ENCODE results near the gene KIF1C. TPM values are rescaled to one million over a fixed set of nuclear protein-coding genes. Genes with fewer than 3 reads are reported as not detected.

The KIF1C gene
- total RNA-seq, 1 experiment from 2014 or later = 95.9 TPM

DNA sequence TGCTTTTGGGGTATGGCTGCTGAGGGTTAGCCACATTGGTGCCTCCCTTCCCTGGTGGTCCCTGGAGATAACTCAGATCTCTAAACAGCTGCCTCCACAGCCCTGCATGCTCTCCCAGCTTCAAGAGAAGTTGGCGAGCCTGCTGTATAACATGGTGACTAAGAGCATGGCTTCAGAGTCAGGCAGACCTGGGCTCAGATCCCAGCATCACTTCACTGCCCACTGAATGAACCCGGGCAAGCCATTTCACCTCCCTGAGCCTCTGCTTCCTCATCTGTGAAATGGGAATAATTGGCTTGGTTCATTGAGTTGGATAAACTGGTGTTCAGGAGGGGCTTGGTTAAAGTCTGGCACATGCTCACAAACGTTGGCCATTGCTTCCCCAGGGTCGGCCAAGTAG lies 16.6 kb downstream of the KIF1C start:
- Histone ChIP-seq H3K4me3 (ENCODE audit: low read depth, low read length, poor library complexity, severe bottlenecking) (no peak overlapping the region), H3K27me3 (replicated peaks; ENCODE audit: insufficient read depth, low read depth, low read length, poor library complexity) (no peaks in the 10 kb centered on the region), H3K27ac (ENCODE audit: low read depth, low read length, poor library complexity, severe bottlenecking) (no peak overlapping the region), H3K4me1 (ENCODE audit: insufficient read depth, low read length, poor library complexity, severe bottlenecking) (no peaks in the 10 kb centered on the region), H3K36me3 (ENCODE audit: insufficient read depth, low read length, poor library complexity, severe bottlenecking) (peaks cover 16% of the 10 kb centered on the region), H3K9me3 (ENCODE audit: low read depth, low read length, poor library complexity, severe bottlenecking) (no peaks in the 10 kb centered on the region)
- TF ChIP-seq EZH2 (IDR thresholded peaks at IDR 0.05; ENCODE audit: borderline replicate concordance, low read depth, low read length, poor library complexity, severe bottlenecking) (no peak), CTCF (conservative IDR thresholded peaks at IDR 0.05; ENCODE audit: low read depth, low read length) (no peak)
- POLR2A ChIA-PET (ENCODE audit: low non-redundant PET) = no interaction called here
- BruUV-seq (replicated peaks) = no TSS peak
- CTCF ChIA-PET = no interaction called here
- intact Hi-C loops (cut with micrococcal nuclease; ENCODE audit: unreplicated experiment) = no loop called here
- no peak for DNase-seq (ENCODE audit: low spot score)

GRCh38 chr17:5019475-5019956 lies 21.8 kb downstream of the KIF1C start:
- no TSS peak for BruUV-seq (replicated peaks)
- peaks cover 15% of the 10 kb centered on the region for H3K36me3 ChIP-seq (ENCODE audit: insufficient read depth, low read length, poor library complexity, severe bottlenecking)
- H3K27ac ChIP-seq (ENCODE audit: low read depth, low read length, poor library complexity, severe bottlenecking) = no peak overlapping the region
- no peaks in the 10 kb centered on the region for H3K9me3 ChIP-seq (ENCODE audit: low read depth, low read length, poor library complexity, severe bottlenecking)
- no peaks in the 10 kb centered on the region for H3K4me1 ChIP-seq (ENCODE audit: insufficient read depth, low read length, poor library complexity, severe bottlenecking)
- no peak overlapping the region for H3K4me3 ChIP-seq (ENCODE audit: low read depth, low read length, poor library complexity, severe bottlenecking)
- no peaks in the 10 kb centered on the region for H3K27me3 ChIP-seq (replicated peaks; ENCODE audit: insufficient read depth, low read depth, low read length, poor library complexity)
- intact Hi-C loops (cut with micrococcal nuclease; ENCODE audit: unreplicated experiment) = no loop called here
- TF ChIP-seq EZH2 (IDR thresholded peaks at IDR 0.05; ENCODE audit: borderline replicate concordance, low read depth, low read length, poor library complexity, severe bottlenecking) (no peak), CTCF (conservative IDR thresholded peaks at IDR 0.05; ENCODE audit: low read depth, low read length) (peak; percentile 36; the same call in 1 of the 2 replicates)
- ChIA-PET CTCF (no interaction called here), POLR2A (ENCODE audit: low non-redundant PET) (no interaction called here)
- peak; percentile 38 for DNase-seq (ENCODE audit: low spot score)

- no peaks in the 10 kb centered on the region for H3K27me3 ChIP-seq (replicated peaks; ENCODE audit: insufficient read depth, low read depth, low read length, poor library complexity)
- intact Hi-C loops (cut with micrococcal nuclease; ENCODE audit: unreplicated experiment) = no loop called here
- no peak for TF ChIP-seq CTCF (conservative IDR thresholded peaks at IDR 0.05; ENCODE audit: low read depth, low read length)
- no peak for TF ChIP-seq EZH2 (IDR thresholded peaks at IDR 0.05; ENCODE audit: borderline replicate concordance, low read depth, low read length, poor library complexity, severe bottlenecking)
- no peak overlapping the region for H3K27ac ChIP-seq (ENCODE audit: low read depth, low read length, poor library complexity, severe bottlenecking)
- no peaks in the 10 kb centered on the region for H3K4me1 ChIP-seq (ENCODE audit: insufficient read depth, low read length, poor library complexity, severe bottlenecking)
- BruUV-seq (replicated peaks) = no TSS peak
- POLR2A ChIA-PET (ENCODE audit: low non-redundant PET) = no interaction called here
- no peak for DNase-seq (ENCODE audit: low spot score)
- no peaks in the 10 kb centered on the region for H3K9me3 ChIP-seq (ENCODE audit: low read depth, low read length, poor library complexity, severe bottlenecking)
- no peak overlapping the region for H3K4me3 ChIP-seq (ENCODE audit: low read depth, low read length, poor library complexity, severe bottlenecking)
- CTCF ChIA-PET = interaction anchor here (0.6 kb wide), 1 partner anchor 22 kb away, joined by 3 read pairs; no protein-coding TSS in a partner anchor
- peaks cover 11% of the 10 kb centered on the region for H3K36me3 ChIP-seq (ENCODE audit: insufficient read depth, low read length, poor library complexity, severe bottlenecking)
These were observed 22.8 kb downstream of the KIF1C start for GRCh38 chr17:5020502-5021023.
